ENCODE measurements around the gene PARP9.

DNA sequence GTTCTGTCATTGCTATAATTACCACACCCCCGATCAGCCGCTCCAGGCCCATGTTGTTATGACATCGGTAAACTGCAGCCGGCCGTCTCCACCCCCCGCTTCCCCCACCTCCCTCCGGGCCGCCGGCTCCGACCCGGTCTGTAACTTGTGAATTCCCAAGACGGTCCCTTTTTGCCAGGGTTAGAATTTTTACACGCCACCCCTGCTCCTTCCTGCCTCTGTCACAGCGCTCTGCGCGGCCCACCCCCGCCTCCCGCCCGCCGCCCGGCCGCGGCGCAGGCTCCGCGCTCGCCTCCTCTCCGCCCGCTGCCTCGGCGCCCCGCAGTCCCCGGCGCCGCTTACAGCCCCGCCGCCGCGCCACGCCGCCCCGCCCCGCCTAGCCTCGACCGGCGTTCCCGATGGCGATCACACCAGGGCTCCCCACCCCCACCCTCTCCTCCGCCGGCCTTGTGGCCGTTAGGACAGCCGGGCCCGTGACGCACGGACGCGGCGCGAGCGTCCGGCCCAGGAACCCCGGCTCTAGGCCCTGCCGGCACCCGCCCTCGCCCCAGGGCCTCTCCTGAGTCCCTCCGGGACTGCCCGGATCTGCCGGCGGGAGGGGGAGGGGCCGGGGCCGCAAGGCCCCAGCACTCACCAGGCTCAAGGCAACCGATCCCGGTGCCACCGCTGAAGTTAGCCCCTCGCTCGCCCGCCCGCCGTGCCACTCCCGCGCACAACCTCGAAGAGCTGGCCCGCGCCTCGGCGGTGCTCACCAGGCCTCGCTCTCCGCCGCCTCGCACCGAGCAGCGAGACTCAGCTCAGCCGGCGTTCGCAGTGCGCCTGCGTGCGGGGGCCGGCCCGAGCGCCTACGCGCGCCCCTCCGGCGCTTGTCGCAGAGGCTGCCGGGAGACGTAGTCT lies 49.7 kb downstream of the PARP9 start, which contains the start of gene KPNA1:
- no peak for TF ChIP-seq CTCF (IDR thresholded peaks at IDR 0.05; ENCODE audit: low read depth, low read length)
- TF ChIP-seq POLR2A (IDR thresholded peaks at IDR 0.05; ENCODE audit: extremely low read depth, insufficient read length): peak; percentile 92
- TF ChIP-seq MYC (IDR thresholded peaks at IDR 0.05; ENCODE audit: low read depth, low read length): peak; percentile 82; the same call in 1 of the 2 replicates
